GM12801 (cell line): ENCODE data around the gene CCDC171.

ENCODE experiments used
- TF ChIP-seq, protein P1 (sequence below): IDR thresholded peaks from one replicate; pipeline ENCODE4 v1.5.1; 2011; ENCODE audit warnings: control low read depth; ENCODE audit not compliant: insufficient read length; ENCODE audit errors: extremely low read depth

Gene CCDC171

DNA sequence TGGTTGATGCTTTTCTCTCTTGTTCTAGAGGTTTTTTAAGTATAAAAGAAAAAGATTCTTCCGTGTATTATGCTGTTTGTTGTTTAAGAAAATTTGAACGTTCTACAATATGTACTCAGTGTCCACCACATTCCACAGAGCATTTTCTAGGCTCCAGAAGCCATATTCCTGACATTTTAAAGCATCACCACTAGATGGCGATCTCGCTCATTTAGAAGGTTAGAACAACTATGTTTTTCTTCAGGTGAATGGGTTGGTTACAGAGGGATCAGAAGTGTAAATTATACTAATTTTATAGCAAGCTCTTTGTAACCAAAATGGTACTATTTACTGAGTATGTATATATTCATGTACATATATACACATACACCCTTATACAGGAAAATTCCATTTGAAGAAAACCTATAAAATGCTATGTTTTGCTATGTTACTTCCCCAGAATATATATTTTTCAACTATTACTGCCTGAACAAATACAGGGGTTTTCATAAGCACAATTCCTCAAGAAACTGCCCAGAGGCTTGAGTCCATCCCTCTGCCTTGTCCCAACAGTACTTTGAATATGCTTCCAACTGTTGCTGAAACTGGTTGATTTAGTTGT lies 284.3 kb downstream of the CCDC171 start:
- TF ChIP-seq, protein P1, sequence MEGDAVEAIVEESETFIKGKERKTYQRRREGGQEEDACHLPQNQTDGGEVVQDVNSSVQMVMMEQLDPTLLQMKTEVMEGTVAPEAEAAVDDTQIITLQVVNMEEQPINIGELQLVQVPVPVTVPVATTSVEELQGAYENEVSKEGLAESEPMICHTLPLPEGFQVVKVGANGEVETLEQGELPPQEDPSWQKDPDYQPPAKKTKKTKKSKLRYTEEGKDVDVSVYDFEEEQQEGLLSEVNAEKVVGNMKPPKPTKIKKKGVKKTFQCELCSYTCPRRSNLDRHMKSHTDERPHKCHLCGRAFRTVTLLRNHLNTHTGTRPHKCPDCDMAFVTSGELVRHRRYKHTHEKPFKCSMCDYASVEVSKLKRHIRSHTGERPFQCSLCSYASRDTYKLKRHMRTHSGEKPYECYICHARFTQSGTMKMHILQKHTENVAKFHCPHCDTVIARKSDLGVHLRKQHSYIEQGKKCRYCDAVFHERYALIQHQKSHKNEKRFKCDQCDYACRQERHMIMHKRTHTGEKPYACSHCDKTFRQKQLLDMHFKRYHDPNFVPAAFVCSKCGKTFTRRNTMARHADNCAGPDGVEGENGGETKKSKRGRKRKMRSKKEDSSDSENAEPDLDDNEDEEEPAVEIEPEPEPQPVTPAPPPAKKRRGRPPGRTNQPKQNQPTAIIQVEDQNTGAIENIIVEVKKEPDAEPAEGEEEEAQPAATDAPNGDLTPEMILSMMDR = no peak

DNA sequence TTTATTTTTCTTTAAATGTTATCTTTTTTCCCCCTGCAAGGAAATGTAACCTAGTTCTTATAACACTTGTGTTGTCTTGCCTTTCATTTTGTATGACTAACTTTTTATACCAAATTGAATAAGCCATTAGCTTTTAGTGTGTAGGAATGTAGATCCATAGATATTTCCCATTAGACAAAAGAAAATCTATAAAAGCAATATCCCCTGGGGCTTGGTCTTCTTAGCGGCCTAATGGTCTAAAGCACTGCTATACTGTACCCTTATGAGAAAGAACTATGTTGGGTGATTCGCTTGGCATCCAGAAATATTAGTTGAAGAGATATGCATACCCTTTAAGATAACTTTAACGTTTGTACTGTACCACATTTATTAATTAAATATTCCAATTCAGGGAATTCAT lies 289.2 kb downstream of the CCDC171 start:
- TF ChIP-seq, protein P1 = no peak

DNA sequence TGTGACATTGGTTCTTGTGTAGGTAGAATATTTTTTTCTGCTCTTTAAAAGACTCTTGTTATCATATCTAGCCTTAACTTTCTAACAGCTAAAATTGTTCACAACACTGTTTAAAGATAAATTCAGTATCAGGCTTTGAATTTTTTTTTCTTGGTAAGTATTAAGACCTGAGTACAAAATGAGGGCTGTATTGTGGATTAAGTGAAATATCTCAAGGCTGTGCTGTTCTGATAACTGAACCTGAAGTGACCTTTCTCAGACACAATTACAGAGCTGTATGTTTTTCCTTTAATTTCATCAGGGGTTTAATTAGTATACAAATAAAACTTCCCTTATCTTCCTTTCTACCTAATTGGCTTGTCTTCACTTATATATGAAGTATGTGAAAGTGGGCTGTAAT lies 290.5 kb downstream of the CCDC171 start:
- TF ChIP-seq, protein P1 = no peak

GRCh38 chr9:15843931-15844330 lies 291.1 kb downstream of the CCDC171 start:
- TF ChIP-seq, protein P1 = no peak

- TF ChIP-seq, protein P1 = no peak
Observed at GRCh38 chr9:15846611-15847010, 293.8 kb downstream of the CCDC171 start.

DNA sequence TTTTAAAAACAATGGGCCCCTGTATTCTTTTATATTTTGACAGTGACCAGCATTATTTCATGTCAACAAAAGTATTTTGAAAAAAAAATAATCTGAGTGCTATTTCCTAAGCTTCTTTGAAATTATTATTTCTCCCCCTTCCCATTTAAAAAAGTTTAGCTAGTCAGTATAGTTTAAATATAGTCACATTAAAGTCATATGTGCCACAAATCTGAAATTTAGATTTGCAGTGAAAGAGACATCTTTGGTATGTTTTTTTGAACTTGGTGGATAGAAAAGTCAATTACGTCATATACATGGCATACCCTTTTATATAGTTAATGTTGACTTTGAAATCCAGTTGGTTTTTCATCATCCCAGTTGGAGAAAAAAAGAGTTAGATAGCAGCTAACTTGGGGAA lies 297.0 kb downstream of the CCDC171 start:
- TF ChIP-seq, protein P1 = no peak

DNA sequence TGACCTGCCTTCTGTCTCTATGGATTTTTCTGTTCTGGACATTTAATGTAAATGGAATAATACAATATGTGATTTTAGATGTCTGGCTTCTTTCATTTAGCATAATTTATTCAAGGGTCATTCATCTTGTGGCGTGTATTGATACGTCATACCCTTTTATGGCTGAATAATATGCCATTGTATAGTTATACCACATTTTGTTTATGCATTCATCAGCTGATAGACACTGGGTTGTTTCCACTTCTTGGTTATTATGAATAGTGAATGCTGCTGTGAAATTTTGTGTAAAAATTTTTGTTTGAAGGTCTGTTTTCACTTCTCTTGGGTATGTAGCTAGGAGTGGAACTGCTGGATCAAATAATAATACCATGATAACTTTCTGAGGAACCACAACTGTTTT lies 298.9 kb downstream of the CCDC171 start:
- TF ChIP-seq, protein P1 = no peak
